NCI-H2196 (cell line): ENCODE data around the gene ETNK1.
A peak's percentile ranks its signal among the peaks of the same experiment; 100 is the strongest.

Experiments used
- DNase-seq: peaks from one replicate; lab custom pipeline; 2025; ENCODE audit not compliant: unreplicated experiment; lab: John Stamatoyannopoulos, UW

Gene ETNK1

GRCh38 chr12:22631863-22632463 lies 7.0 kb downstream of the ETNK1 start:
- peak; percentile 52 for DNase-seq

GRCh38 chr12:22634883-22635282 lies 9.9 kb downstream of the ETNK1 start:
- DNase-seq = no peak

GRCh38 chr12:22635812-22636211 lies 10.8 kb downstream of the ETNK1 start:
- DNase-seq = no peak

DNA sequence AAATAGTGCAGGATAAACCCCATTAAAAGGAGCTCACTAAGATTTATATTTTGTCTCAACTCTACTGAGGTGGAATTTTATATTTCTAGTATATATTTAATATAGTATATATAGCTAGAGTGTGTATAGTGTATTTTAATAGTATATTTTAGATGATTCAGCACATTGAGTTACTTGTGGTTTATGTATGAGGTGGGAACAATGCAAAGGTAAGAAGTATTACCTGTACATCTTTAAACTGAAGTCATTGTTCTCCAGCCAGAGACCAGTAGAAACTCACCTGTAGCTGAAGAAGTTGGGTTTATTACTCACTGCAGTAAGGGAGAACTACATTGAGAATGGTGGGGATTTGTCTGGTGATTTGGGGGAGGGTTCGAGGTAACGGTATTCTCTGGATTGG lies 15.9 kb downstream of the ETNK1 start:
- no peak for DNase-seq

DNA sequence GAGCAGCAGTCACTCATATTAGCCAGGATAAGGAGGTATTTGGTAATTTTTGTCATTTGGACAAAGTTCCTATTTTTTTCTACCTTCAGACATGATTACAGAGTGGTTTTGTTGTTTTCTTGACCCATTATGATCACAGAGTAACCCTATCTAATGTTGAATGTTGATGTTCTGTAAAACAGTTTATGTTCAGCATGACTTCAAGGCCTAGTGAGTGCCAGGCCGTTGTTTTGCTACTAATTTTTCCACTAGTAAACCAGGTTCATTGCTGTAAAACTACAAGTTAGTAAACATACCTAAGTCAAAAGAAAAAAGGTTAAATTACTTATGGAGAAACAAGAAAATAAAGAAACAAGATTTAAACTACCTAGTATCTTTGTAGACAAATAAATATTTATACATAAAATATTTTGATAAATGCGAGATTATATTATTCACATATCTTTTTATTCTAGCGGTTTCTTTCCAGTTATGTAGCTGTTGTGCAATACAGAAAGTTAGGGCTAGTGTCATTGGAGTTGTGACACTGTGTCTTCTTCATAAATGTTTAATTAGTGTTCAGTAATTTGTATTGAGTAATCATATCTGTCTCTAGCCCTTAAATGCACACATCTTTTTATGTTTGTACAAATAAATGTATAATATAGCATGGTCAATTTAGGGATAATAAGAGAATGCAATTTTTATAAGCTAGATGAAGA lies 16.5 kb downstream of the ETNK1 start:
- DNase-seq = no peak

- DNase-seq = no peak
Measured at GRCh38 chr12:22648668-22649067, 23.7 kb downstream of the ETNK1 start.

GRCh38 chr12:22653075-22653474 lies 28.1 kb downstream of the ETNK1 start:
- DNase-seq = no peak

GRCh38 chr12:22653791-22654190 lies 28.8 kb downstream of the ETNK1 start:
- DNase-seq = no peak

- no peak for DNase-seq
Measured at GRCh38 chr12:22656376-22656775, 31.4 kb downstream of the ETNK1 start.

DNA sequence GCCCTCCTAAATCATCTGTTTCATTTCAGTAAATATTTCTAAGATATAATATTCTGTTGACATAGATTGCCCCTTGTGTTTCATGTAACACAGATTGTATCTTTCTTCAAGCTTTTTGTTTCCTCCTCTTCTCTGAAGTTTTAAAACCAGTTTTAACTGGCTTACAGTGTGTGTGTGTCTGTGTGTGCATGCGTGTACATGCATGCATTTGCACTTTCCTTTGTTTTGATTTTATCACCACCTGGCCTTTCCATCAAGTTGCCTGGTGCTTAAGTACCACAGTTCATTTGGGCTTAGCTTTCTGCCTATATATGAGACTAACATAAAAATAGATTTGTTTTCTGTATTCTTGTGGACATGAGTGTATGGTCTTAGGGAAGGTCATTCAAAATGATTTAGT lies 31.9 kb downstream of the ETNK1 start:
- no peak for DNase-seq

GRCh38 chr12:22657538-22657937 lies 32.6 kb downstream of the ETNK1 start:
- DNase-seq = no peak

DNA sequence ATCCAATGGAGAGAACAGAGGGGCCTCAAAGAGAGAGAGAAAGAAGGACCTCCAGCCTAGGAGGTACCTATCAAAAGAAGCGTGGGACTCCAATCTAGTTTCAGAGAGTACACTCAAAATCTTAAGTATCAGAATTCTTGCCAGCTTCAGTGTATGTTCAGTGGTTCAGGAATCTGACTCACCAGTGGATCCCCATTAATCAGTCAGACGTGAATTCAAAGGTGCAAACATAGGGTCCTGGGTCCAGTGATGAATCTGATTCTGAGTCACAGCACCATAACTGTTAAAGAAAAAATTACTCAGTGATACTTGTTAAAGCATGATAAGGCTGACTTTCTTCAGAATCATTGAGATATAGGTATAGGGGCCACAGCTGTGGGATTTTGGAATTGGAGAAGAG lies 33.2 kb downstream of the ETNK1 start:
- DNase-seq = no peak

DNA sequence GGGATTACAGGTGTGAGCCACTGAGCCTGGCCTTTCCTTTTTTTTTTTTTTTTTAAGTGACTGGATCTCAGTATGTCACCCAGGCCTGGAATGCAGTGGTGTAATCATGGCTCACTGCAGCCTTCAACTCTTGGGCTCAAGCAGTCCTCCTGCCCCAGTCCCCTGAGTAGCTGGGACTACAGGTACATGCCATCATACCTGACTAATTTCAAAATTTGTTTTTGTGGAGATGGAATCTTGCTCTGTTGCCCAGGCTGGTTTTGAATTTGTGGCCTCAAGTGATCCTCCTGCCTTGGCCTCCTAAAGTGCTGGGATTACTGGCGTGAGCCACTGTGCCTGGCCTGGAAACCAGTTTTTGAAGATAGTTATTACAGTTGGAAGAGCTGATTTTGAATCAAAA lies 37.4 kb downstream of the ETNK1 start:
- DNase-seq = no peak

DNA sequence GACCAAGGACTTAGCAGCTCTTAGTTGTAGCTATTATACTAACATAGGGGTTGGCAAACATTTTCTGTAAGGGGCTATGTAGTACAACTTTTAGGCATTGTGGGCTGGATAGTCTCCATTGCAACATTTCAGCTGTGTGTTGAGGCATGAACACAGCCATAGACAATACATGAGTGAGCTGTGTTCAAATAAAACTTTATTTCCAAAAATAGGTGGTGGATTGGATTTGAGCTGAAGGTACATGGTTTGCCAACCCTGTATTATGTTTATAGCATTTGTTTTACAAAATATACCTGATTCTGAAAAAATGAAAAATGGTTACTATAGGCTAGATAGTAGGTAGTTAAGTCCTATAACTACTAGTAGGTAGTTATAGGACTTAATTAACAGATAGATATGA lies 40.5 kb downstream of the ETNK1 start:
- no peak for DNase-seq

DNA sequence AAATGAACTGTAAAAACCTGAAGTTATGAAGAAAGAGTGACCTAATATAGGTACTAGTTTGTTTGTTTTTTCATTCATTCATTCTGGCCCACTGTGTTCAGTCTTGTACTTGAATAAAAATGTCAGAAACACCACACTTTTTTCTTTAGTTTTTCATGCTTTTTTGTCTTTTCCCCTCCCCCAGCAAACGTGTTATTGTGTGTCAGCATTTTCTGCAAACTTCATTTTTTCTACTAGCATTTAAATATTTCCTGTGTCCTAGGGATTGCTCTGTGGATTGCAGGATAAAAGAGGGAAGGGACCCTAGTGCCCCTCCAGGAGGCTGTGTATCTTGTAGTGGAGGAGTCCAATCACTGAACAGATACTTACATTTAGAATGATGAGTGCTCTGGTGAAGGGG lies 42.2 kb downstream of the ETNK1 start:
- DNase-seq = no peak

GRCh38 chr12:22668441-22668840 lies 43.5 kb downstream of the ETNK1 start:
- no peak for DNase-seq

DNA sequence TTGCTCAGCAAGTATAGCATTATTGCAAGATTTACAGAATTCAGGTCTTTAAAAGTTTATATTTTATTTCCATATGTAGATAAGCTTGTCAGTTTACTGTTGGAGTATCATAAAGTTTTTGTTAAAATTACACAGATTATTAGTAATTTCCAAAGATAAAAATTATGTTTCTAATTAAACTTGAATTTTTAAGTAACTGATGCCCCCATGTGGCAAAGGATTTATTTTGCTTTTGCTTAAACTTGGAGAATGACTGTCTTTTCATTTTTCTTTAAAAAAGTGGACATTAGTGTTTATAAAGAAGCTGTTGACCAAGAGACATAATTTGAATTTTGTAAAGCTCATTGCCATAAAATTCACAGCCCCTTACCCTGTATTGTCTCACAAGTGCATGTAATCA lies 45.8 kb downstream of the ETNK1 start:
- peak; percentile 28 for DNase-seq

GRCh38 chr12:22672951-22673350 lies 48.0 kb downstream of the ETNK1 start:
- DNase-seq = no peak

- no peak for DNase-seq
Measured at GRCh38 chr12:22677781-22678574, 53.0 kb downstream of the ETNK1 start.

GRCh38 chr12:22682663-22683062 lies 57.7 kb downstream of the ETNK1 start:
- DNase-seq = no peak

GRCh38 chr12:22683131-22683530 lies 58.2 kb downstream of the ETNK1 start:
- DNase-seq = no peak
